Germinal center (tissue), 1 donor: ENCODE data around the gene SNCB.

Experiments used
- DNase-seq: peaks from one replicate; pipeline ENCODE4 v3.0.0; 2012; ENCODE audit warnings: mixed read lengths, low spot score

Gene SNCB

DNA sequence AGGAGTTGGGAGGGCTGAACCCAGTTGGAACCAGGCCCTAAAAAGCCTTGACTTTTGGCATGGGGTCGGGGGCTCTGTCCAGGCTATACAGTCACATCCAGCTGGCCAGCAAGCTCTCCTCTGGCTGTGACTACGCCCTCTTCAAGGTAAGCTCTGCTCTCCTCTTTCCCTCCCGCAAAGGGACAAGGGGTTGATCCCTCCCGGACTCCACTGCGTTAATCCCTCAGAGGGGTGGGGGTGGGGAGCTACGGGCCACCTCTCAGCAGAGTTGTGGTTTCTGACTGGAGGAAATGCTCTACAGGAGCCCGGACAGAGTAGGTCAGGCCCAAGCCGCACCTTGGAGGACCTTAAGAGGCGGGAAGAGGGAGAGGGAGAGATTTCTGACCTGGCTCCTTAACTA is 14.0 kb upstream of the SNCB start:
- no peak for DNase-seq

DNA sequence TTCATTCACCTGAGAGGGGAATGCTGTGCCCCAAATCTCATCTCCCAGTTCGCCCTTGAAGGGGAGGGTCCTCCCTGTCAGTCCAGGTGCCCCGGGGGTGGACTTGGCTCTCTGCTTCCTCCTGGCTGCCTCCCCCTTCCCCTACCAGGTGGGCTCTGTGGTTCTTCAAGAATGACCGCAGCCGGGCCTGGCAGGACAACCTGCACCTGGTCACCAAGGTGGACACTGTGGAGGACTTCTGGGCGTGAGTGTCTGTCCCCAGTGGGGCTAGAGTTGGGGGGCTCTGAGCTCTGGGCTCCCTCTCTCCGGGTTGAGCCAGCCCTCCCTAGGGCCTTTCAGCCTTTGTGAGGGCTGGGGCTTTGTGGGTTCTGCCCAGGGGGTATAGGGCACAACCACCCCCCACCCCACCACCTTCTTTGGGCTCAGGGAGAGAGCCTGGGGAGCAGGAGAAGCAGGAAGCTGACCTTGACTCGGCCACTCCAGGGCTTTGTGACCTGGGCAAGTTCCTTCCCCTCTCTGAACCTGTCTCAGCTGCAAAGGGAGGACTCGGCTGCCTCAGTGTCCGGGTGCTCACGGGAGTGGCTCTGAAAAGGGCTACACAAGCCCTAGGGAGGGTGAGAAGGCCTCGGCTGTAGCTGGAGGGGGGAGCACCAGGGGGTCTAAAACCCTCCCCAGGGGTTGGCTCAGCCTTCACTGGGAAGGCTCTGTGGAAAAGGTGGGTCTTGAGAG is 13.3 kb upstream of the SNCB start:
- DNase-seq: no peak

DNA sequence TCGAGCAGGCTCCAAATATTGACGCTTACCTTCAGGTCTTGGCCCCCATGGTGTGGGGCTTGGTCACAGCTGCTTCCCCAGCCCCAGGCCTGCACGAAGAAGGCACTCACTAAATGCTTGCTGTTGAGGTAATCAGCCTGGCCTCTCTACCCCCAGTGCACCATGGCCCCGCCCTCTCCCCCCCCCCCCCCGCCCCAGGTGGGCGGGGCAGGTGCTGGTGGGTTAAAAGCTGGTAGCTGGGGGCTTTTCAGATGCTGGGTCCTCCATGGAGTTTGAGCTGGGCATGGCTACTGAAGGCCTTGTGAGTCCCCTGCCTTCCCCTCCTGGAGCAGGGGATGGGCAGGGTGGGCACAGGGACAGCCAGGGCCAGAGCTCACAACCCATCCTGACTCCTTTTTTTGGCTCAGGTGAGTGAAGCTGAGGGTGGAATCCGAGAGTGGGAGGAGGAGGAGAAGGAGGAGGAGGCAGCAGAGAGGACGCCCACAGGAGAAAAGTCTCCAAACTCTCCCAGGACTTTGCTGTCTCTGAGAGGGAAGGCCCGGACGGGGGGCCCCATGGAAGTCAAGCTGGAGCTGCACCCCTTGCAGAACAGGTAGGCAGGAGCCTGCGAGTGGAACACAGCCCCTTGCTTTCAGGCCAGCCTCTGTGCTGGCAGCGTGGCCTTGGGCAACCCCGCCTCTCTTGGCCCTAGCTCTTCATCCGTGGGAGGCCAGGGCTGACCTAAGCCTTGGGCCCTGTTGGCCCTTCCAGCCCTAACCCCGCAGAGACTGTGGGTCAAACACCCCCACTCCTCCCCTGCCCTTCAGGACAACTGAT is 12.5 kb upstream of the SNCB start:
- DNase-seq: no peak

DNA sequence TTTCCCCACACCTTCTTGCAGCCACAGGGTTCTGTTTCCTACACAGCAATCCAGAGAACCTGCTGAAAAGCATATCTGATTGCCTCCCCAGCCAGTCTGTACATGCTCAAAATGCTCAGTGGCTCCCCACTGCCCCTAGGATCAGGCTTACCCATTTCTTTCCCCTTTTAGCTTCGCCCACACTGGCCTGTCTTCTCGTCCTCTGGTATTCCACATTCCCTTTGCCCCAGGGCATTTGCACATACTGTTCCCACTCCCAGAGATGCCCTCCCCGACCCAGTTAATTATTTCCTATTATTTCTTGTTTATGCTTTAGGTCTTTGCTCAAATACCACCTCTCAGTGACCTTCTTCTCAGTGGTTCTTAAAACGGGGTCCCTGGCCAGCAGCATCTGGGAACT is 10.3 kb upstream of the SNCB start:
- DNase-seq: no peak

DNA sequence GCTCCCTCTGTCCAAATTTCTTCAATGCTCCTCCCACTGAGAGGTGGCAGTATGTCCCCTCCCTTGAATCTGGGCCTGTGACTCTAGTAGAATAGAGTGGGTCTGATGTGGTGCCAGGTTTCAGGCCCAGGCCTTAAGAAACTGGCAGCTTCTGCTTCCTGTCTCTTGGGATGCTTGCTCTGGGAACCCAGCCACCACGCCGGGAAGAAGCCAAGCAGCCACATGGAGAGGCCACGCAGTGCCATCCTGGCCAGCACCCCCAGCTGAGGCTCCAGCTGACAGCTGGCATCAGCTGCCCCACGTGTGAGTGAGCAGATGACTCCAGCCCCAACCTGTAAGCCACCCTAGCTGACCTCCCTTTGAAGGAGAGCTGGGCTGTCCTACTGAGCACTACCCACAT is 9.6 kb upstream of the SNCB start:
- DNase-seq: no peak

DNA sequence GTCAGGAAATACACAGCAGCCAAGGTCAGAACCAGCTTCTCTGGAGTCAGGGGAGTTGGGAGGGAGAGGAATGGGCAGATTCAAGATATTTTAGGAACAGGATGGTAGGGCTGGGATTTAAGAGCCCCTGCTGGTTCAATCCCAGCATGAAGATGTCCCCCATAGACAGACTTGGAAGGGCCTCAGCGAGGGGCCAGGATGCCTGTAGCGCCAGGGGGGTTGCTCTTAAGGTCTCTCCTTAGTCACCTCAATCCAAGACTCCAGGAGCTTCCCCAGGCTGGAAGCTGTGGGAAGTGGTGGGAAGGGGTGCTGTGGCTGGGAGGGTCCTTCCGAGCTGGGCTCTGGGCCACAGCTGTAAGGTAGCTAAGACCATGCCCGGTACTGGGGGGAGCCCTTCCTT is 8.9 kb upstream of the SNCB start:
- no peak for DNase-seq

DNA sequence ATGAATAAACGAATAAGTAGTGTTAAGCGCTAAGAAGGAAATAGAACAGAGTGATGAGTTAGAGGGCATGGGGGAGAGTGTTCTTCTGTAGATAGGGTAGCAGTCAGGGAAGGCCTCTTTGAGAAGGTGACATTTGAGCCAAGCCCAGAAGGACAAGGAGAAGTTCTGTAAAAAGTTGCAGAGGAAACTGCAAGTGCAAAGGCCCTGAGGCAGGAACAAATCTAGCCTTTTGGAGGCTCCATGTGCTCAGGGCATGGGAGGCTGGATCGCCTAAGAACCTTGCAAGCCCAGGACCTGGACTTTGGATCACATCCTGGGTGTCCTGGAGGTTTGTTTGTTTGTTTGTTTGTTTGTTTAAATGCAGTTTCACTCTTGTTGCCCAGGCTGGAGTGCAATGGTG is 8.1 kb upstream of the SNCB start:
- DNase-seq: no peak

DNA sequence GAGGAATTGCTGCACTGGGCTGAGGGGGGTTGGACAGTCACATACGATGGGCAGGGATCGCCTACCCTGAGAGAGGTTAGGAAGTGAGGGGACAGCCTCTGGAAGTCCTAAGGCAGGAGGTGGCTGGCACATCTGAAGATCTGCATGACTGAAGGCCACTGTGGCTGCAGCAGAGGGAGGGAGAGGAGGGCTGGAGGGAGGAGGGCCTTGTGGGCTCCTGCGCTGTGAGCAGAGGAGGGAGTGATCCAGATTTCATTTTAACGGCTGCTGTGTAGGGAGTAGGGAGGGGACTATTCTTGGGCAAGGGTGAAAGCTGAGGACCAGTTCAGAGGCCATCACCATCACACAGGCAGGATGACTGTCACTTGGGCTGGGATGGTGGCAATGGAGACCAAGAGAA is 7.2 kb upstream of the SNCB start:
- DNase-seq: no peak

DNA sequence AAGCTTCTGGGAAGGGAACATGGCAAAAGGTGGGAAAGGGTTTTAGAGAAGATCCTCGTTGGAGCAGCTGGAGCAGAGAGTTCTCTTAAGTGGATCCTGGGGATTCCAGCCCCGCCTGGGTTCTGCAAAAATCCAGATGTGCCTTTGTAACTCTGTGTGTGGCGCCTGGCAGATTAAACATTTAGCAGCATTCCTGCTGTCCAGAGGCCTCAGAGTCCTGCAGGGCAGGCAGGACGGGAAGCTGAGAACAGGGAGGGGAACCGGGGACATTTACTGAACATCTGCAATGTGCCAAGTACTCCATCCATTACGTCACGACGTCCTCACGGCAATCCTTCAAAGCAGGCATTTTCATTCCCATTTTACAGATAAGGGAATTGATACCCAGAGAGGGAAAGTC is 6.1 kb upstream of the SNCB start:
- no peak for DNase-seq

DNA sequence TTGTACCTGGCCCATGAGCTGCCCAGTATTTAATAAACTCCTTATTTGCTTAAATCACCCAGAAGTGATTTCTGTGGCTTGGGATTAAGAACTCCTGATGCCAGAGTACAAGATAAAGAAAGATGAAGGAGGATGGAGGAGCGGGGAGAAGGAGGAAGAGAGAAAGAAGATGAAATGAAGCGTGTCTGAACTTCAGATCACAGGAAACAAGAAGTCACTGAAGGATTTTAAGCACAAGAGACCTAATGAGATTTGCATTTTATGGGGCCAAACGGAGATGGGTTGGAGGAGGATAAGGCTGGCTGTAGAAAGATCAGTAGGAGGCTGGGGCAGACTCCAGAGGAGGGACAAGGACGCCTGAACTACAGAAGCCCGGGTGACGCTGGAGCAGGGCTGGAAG is 3.3 kb upstream of the SNCB start:
- DNase-seq: peak; percentile 45

DNA sequence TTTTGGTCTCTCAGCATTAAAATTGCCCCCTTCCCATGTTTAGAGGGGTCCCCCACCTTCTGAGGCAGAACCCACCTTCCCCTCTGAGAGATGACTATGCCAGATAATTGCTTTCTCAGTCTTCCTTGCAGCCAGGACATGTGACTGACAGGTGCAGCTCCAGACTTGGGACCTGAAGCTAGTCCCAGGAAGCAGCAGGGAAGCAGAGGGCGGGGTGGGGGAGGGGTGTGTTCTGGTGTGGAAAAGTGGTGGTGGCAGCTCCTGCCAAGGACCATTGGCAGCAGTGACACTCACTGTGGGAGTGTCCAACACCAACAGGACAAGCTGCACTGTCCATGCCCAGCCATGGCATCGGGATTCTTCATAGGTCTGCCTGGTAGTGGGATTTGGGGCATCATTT is 2.4 kb upstream of the SNCB start:
- DNase-seq: no peak

DNA sequence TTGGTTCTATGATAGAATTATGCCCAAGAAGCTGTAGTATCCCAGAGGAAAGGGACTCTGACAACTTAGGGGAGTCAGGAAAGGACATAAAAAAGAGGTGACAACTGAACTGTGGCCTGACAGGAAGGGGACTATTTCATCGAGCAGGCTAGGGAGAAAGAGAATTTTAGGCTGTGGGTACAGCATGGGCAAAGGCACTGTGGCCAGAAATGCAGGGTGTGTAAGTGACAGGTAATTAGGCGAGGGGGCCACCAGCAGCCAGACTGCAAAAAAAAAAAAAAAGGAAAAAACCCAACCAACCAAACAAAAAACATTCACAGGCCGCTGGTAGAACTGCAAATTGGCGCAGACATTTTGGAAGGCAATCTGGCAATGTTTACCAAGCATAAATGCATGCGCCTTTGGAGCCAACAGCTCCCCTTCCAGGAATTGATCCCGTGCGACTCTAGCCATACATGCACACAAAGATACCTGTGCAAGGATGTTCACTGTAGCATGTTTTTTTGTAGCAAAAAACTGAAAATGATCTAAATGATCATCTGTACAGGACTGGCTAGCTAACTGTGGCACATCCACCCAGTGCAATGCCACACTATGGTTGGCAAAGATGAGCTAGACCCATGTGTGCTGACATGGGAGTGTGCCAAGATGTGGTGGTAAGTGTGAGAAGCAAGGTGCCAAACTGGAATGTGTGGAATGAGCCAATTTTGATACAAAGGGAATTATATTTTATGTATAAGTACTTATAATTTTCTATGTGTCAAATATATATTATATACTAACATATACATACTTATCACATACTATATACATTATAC is 1.3 kb upstream of the SNCB start:
- no peak for DNase-seq

DNA sequence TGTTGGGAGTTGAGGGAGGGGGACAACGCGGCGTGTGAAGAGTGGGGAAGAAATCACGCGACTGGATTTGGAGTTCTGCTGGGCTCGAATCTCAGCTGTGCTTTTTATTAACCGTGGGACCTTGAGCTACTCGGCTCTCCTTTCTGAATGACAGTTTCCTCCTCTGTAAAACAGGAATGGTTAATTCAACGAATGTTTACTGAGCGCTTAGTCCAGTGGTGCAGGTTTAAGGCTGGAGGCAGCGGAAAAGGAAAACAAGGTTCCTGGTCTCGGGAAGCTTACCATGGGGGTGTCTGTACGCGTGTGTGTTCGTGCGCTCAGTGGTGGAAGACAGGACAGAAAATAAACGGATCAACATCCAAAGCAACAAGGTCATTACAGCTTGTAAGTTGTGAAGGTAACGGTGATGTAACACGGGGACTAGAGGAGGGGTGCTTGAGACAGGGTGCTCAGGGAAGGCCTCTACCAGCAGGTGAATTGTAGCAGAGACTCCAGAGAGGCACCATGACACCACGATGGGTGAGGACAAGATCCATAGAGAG is 418 bp upstream of the SNCB start:
- DNase-seq: no peak

DNA sequence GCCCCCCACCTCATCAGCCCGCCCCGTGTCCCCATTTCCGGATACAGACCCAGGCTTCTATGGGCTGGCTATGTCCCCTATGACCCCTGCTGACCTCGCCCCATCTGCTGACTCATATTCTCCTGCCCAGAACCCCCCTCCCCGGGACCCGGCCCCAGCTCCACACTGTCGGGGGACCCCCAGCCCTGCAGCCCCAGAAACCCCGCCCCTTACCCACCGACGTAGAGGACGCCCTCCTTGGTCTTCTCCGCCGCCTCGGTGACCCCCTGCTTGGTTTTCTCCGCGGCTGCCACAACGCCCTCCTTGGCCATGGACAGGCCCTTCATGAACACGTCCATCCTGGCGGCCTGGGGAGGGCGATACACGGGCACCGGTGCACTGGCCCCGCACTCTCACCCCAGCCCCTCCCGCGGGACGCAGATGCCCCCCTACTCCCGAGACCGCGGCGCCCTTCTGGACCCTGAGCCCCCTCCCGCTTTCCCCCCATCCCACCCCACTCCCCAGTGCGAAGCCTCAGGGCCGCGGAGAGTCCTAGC is 949 bp downstream of the SNCB start:
- DNase-seq: no peak

DNA sequence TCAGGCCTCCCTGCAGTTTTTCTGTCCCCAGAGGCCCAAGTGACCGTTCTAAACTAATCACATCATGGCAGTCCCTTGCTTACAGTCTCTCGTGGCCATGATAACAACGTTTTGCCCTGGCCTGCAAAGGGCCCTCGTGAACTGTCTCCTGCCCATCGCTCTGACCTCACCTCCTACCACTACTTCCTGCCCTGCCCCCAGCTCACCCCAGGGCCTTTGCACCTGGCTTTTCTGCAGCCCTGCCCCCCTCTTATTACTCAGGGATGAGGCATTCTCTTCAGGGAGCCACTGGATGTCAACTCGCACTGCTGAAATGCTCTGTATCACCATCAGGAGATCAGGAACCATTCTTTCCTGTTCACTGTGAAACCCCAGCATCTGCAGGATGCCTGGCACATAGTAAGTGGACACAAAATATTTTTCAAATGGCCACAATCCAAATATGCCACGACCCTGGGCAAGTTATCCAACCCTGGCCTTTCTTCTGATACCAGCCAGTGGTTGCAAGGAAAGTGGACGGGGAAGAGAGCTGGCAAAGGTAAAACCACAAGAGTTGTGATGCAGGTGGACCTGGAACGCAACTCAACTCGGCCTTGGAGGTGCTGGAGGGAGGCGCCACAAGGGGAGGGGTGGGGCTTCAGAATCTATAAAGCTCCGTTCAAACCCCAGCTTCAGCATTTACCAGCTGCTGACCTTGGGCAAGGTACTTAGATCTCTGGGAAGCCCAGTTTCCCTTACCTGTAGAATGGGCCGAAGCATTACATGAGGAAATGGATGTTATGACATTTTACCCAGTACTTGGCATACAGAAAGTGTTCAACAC is 1.7 kb downstream of the SNCB start:
- no peak for DNase-seq

DNA sequence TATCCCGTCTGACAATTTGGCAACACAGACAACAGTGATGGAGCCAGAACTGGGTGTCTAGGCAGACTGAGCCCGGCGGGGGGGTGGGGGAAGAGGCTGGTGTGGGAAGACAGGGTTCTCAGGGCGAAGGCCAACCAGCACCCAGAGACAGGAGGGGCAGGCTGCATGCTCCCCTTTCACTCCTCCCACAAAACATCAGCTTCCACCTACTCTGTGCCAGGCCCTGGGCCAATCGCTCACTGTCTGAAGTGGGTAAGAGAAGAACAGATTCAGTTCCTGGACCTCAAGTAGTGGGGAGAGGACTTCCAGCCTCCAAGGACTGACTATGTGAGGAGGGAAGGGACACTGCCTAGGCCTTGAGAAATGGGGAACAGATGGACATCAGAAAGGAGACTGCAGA is 2.8 kb downstream of the SNCB start:
- DNase-seq: no peak

DNA sequence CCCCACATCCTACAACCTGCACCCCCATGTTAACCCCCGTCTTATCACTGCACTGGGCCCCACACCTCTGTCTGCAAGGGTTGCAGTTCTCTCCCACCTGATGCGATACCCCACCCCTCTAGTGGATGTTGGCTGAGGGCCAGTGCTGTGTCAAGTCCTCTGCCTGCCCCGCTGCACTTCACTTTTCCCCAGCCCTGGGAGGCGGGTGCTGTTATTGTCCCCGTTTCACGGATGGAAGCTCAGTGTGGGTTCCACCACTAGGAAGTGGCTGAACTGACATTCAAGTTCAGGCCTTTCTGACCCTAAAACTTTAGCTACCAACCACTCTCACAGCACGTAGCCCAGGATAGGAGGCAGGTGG is 3.5 kb downstream of the SNCB start:
- DNase-seq: no peak

DNA sequence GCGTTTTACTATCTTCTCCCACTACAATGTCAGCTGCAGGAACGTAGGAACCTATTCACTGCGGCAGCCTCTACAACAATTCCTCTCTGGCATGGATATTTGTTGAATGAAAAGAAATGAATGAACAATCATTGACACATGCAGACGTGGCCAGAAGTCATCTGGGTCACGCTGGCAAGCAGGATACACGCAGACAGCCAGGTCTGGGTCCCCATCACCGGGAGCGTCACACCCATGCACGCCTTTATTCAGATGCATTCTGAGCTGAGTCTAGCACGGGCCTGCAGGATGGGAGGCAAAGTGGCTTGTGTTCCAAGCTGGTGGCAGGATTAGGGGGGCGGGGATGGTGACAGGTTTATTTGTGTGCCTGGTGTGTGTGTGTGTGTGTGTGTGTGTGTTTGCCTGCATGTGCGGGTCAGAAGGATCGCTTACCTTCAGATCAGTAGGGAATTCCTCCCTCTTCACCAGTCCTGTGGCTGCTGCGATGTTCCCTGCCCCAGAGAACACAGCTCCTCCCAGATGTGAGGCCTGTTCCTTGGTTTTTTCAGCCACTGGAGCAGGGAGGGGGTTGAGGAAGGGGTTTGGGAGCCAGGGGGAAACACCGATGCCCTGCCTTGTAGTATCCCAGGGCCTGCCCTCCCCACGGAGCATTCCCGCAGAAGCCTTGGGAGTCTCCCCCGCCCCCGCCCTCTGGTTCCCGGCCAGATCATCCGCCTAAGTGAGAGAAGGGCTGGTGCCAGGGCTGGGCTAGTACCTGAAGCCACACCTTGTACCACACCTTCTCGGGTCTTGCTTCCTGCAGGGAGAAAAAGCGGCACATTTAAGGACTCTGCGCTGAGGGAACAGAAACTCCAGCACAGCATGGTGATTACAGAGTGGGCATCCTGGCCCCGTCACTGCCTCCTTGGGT is 4.1 kb downstream of the SNCB start:
- no peak for DNase-seq

DNA sequence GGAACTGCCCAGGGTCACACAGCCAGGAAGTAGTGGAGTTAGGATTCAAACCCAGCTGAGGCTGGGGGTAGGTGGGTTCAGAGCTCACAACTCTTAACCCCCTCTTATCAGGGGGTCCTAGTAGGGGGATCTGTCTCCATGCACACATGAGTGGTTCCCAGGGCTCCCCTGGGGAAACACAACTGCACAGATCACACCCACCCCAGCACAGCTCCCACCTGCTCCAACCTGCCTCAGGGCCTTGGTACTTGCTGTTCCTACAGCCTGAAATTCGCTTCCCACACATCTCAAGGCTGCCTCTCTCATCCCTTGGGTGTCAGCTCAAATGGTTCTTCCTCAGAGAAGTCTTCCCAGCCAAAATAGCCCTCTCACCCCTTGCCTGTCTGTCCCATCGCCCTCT is 4.8 kb downstream of the SNCB start:
- no peak for DNase-seq

DNA sequence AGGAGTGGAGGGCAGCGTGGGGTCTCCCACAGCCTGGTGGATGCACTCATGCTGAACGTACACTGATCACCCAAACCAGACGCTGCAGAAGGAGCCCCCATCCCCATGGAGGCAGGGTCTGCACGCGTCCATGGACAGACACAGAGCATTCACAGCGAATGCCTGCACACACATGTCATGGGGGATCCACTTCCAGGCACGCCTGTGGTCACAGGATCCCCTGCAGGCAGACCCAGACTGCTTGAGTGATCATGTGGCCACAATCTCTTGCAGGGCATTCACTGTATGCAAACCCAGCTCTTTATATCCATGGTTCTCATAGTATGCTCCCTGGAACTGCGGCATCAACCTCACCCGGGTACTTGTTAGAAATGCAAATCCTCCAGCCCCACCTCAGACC is 5.4 kb downstream of the SNCB start:
- DNase-seq: no peak

DNA sequence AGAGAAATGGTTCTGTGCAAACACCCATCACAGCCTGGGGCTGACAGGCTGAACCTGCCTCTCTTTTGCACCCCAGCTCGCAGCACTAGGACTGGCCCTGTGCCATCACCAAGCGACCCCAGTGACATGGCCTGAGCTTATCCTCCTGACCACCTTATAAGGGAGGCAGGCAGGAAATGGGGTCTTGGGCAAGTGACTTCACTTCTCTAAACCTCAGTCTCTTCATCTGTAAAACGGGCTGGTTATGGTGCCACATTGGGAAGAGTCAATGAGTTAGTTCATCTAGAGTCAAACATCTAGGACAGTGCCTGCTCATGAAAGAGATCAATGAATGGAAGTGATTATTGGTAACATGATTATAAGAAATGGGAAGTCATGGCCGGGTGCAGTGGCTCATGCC is 6.2 kb downstream of the SNCB start:
- no peak for DNase-seq
